ENCODE measurements around the gene SAP30BP.

Gene SAP30BP

DNA sequence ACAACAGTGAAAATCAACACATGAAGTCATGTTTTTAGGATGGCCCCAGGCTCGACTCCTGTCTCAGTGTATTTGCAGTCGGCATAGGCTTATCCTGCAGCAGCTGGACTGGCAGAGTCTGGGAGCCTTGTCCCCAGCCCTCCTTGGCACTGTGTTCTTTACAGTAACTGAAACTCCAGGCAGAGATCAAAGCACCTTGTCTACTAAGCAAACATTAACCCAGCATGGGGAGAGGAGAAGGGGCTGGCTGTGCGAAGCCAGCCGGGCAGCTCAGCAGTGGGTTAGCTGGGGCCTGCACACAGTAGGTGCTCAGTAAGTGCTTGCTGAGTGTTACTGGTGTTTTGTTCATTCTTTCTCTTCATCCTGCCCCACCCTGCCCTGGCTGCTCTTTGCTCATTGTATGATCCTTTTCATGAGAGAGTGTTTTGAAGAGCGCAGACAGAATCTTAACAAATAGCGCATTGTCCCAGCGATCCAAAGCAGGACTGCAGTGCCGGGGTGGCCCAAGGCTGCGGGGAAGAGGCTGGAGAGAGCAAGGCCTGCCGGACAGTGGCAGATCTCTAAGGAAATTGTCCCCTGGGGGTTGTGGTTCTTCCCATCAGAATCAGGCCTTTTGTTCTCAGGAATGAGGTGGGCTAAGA is 30.6 kb downstream of the SAP30BP start:
- ChIA-PET CTCF (interaction anchor here (0.9 to 1.0 kb wide), 2 partner anchors 51 to 101 kb away, joined by 3 to 7 read pairs; no protein-coding TSS in a partner anchor), POLR2A (no interaction called here)
- H3K27ac ChIP-seq (ENCODE audit: extremely low read depth, low read depth, low read length) = no peak overlapping the region
- peaks cover 26 to 92% of the 10 kb centered on the region in 2 experiments for H3K36me3 ChIP-seq (ENCODE audit: control insufficient read depth in 2 of 2, insufficient read depth in 1 of 2, low read length in 2 of 2)
- no peaks in the 10 kb centered on the region; the same call in 1 of the 2 replicates for H3K4me1 ChIP-seq (ENCODE audit: control insufficient read depth, insufficient read depth, low read length)
- TF ChIP-seq, protein P1, sequence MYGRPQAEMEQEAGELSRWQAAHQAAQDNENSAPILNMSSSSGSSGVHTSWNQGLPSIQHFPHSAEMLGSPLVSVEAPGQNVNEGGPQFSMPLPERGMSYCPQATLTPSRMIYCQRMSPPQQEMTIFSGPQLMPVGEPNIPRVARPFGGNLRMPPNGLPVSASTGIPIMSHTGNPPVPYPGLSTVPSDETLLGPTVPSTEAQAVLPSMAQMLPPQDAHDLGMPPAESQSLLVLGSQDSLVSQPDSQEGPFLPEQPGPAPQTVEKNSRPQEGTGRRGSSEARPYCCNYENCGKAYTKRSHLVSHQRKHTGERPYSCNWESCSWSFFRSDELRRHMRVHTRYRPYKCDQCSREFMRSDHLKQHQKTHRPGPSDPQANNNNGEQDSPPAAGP (tag by site-specific recombination; IDR thresholded peaks at IDR 0.05) = no peak
- TF ChIP-seq, protein P2, sequence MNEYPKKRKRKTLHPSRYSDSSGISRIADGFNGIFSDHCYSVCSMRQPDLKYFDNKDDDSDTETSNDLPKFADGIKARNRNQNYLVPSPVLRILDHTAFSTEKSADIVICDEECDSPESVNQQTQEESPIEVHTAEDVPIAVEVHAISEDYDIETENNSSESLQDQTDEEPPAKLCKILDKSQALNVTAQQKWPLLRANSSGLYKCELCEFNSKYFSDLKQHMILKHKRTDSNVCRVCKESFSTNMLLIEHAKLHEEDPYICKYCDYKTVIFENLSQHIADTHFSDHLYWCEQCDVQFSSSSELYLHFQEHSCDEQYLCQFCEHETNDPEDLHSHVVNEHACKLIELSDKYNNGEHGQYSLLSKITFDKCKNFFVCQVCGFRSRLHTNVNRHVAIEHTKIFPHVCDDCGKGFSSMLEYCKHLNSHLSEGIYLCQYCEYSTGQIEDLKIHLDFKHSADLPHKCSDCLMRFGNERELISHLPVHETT (tag by site-specific recombination; IDR thresholded peaks at IDR 0.05) = no peak
- TF ChIP-seq ZNF843 (tag by site-specific recombination; IDR thresholded peaks at IDR 0.05) = no peak
- TF ChIP-seq GLI2 (tag by site-specific recombination; IDR thresholded peaks at IDR 0.05; ENCODE audit: borderline replicate concordance, low read depth) = no peak
- TF ChIP-seq, protein P3, sequence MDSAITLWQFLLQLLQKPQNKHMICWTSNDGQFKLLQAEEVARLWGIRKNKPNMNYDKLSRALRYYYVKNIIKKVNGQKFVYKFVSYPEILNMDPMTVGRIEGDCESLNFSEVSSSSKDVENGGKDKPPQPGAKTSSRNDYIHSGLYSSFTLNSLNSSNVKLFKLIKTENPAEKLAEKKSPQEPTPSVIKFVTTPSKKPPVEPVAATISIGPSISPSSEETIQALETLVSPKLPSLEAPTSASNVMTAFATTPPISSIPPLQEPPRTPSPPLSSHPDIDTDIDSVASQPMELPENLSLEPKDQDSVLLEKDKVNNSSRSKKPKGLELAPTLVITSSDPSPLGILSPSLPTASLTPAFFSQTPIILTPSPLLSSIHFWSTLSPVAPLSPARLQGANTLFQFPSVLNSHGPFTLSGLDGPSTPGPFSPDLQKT (IDR thresholded peaks at IDR 0.05; ENCODE audit: borderline replicate concordance, low read depth, low read length) = no peak
- no peak for TF ChIP-seq KLF16 (tag by site-specific recombination; IDR thresholded peaks at IDR 0.05)
- no peak for TF ChIP-seq ZNF292 (tag by site-specific recombination; IDR thresholded peaks at IDR 0.05; ENCODE audit: borderline replicate concordance, low read depth)
- no peak for TF ChIP-seq ZNF549 (tag by site-specific recombination; IDR thresholded peaks at IDR 0.05)
- TF ChIP-seq SALL2 (tag by site-specific recombination; IDR thresholded peaks at IDR 0.05; ENCODE audit: borderline replicate concordance) = no peak
- TF ChIP-seq ZNF600 (tag by site-specific recombination; IDR thresholded peaks at IDR 0.05) = no peak
- no peak for TF ChIP-seq BCL11B (tag by site-specific recombination; IDR thresholded peaks at IDR 0.05; ENCODE audit: low read depth)
- TF ChIP-seq BCL11A (tag by site-specific recombination; IDR thresholded peaks at IDR 0.05; ENCODE audit: low read depth) = no peak
- no peak for TF ChIP-seq ZNF785 (tag by site-specific recombination; IDR thresholded peaks at IDR 0.05)
- no peak for TF ChIP-seq ZNF423 (tag by site-specific recombination; IDR thresholded peaks at IDR 0.05)
- H3K9me3 ChIP-seq (ENCODE audit: control insufficient read depth, insufficient read depth, low read depth, low read length) = no peaks in the 10 kb centered on the region
- no peak overlapping the region for H3K4me3 ChIP-seq (ENCODE audit: low read depth, low read length)

DNA sequence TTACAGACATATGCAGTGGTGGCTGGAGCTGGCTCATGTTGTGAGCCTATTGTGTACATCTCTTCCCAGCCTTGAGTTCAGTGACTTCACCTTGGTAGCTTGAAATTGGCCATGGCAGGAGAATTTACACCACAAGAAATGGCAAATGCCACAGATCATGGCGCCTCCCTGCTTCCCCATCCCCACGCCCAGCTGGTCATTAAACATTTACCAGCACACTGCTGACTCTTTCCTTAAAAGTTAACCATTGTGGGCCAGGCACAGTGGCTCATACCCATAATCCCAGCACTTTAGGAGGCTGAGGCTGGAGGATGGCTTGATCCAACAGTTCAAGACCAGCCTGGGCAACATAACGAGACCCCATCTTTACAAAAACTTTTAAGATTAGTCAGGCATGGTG is 31.5 kb downstream of the SAP30BP start:
- Histone ChIP-seq H3K36me3 (ENCODE audit: control insufficient read depth in 2 of 2, insufficient read depth in 1 of 2, low read length in 2 of 2) (peaks cover 28 to 92% of the 10 kb centered on the region in 2 experiments), H3K4me3 (ENCODE audit: low read depth, low read length) (no peak overlapping the region), H3K4me1 (ENCODE audit: control insufficient read depth, insufficient read depth, low read length) (no peaks in the 10 kb centered on the region), H3K27ac (ENCODE audit: extremely low read depth, low read depth, low read length) (no peak overlapping the region), H3K9me3 (ENCODE audit: control insufficient read depth, insufficient read depth, low read depth, low read length) (no peaks in the 10 kb centered on the region)
- POLR2A ChIA-PET = no interaction called here
- TF ChIP-seq ZNF112 (tag by site-specific recombination; IDR thresholded peaks at IDR 0.05) (peak; percentile 83), ZNF391 (tag by site-specific recombination; IDR thresholded peaks at IDR 0.05; ENCODE audit: borderline replicate concordance, low read depth) (no peak), ZNF776 (tag by site-specific recombination; IDR thresholded peaks at IDR 0.05; ENCODE audit: borderline replicate concordance) (no peak)
- CTCF ChIA-PET = interaction anchor here (0.7 to 1.0 kb wide), 3 partner anchors 51 to 262 kb away, joined by 3 to 7 read pairs (median 3); no protein-coding TSS in a partner anchor

DNA sequence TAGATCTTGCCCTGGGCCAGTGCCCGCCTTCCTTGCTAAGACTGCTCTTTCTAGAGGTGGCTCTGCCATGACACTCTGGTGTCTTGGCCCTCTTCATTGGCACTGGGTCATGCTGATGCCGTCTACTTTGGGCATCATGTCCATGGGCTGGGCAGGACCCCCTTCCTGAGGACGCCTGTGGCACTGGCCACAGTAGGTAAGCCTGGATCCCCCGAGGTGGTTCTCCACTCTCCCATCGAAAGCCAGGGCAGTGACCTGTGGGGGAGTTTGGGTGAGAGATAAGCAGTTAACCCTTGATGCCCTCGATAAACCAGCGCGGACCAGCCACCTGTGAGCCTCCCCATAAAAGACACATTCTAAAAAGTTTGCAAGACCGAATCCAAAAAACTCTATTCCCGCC is 34.1 kb downstream of the SAP30BP start:
- CTCF ChIA-PET = interaction anchor here (3.1 kb wide), 1 partner anchor 68 kb away, joined by 15 read pairs; the partner anchor contains the start of gene SMIM5
- TF ChIP-seq ZNF132 (tag by site-specific recombination; IDR thresholded peaks at IDR 0.05; ENCODE audit: borderline replicate concordance) = no peak
- TF ChIP-seq, protein P4, sequence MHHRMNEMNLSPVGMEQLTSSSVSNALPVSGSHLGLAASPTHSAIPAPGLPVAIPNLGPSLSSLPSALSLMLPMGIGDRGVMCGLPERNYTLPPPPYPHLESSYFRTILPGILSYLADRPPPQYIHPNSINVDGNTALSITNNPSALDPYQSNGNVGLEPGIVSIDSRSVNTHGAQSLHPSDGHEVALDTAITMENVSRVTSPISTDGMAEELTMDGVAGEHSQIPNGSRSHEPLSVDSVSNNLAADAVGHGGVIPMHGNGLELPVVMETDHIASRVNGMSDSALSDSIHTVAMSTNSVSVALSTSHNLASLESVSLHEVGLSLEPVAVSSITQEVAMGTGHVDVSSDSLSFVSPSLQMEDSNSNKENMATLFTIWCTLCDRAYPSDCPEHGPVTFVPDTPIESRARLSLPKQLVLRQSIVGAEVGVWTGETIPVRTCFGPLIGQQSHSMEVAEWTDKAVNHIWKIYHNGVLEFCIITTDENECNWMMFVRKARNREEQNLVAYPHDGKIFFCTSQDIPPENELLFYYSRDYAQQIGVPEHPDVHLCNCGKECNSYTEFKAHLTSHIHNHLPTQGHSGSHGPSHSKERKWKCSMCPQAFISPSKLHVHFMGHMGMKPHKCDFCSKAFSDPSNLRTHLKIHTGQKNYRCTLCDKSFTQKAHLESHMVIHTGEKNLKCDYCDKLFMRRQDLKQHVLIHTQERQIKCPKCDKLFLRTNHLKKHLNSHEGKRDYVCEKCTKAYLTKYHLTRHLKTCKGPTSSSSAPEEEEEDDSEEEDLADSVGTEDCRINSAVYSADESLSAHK (tag by site-specific recombination; IDR thresholded peaks at IDR 0.05) = no peak
- TF ChIP-seq HOXA7 (CRISPR knock-in tag; IDR thresholded peaks at IDR 0.05; ENCODE audit: borderline replicate concordance) = no peak
- TF ChIP-seq ZNF184 (tag by site-specific recombination; IDR thresholded peaks at IDR 0.05) = no peak
- TF ChIP-seq ZNF423 (tag by site-specific recombination; IDR thresholded peaks at IDR 0.05) = no peak
- TF ChIP-seq WT1 (tag by site-specific recombination; IDR thresholded peaks at IDR 0.05) = no peak
- TF ChIP-seq ZNF623 (tag by site-specific recombination; IDR thresholded peaks at IDR 0.05) = no peak
- TF ChIP-seq ZNF10 (tag by site-specific recombination; IDR thresholded peaks at IDR 0.05) = no peak
- TF ChIP-seq ZNF561 (tag by site-specific recombination; IDR thresholded peaks at IDR 0.05; ENCODE audit: borderline replicate concordance) = no peak

More for the DNA sequence above, 34.1 kb downstream of the SAP30BP start:
- Histone ChIP-seq H3K4me3 (ENCODE audit: low read depth, low read length) (no peak overlapping the region), H3K4me1 (ENCODE audit: control insufficient read depth, insufficient read depth, low read length) (no peaks in the 10 kb centered on the region), H3K36me3 (ENCODE audit: control insufficient read depth in 2 of 2, insufficient read depth in 1 of 2, low read length in 2 of 2) (peaks cover 32 to 94% of the 10 kb centered on the region in 2 experiments), H3K27ac (ENCODE audit: extremely low read depth, low read depth, low read length) (no peak overlapping the region), H3K9me3 (ENCODE audit: control insufficient read depth, insufficient read depth, low read depth, low read length) (no peaks in the 10 kb centered on the region)
- POLR2A ChIA-PET = interaction anchor here (0.9 kb wide), 1 partner anchor 45 kb away, joined by 3 read pairs; no protein-coding TSS in a partner anchor

All from HEK293 (cell line).